ENCODE results near the gene PABPC1L. TPM values are rescaled to one million over a fixed set of nuclear protein-coding genes. Genes with fewer than 3 reads are reported as not detected.

Gene PABPC1L
- total RNA-seq, 1 experiment from 2014 or later: 17.8 TPM

DNA sequence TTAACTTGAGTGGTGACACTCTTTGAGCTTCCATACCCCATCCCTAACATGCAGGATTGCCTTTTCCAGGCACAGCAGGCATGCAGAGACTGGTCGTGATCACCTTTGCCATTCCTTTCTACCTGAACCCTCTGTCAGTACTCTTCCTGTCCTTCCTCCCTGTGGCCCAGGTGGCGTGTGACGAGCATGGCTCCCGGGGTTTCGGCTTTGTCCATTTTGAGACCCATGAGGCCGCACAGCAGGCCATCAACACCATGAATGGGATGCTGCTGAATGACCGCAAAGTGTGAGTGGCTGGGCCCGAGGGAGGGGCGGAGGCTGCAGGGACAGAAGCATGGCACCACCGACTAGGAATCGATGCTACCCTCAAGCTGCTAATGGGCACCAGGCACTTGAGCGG is 6.7 kb downstream of the PABPC1L start:
- no peak overlapping the region for H3K4me3 ChIP-seq (ENCODE audit: insufficient read depth, low read depth, low read length)
- H3K27me3 ChIP-seq (ENCODE audit: control insufficient read depth, insufficient read depth, low read length): no peaks in the 10 kb centered on the region
- H3K36me3 ChIP-seq (replicated peaks; ENCODE audit: control insufficient read depth, insufficient read depth, low read length): peaks cover 34% of the 10 kb centered on the region
- peak; percentile 43 for DNase-seq

GRCh38 chr20:44917399-44917798 is 7.5 kb downstream of the PABPC1L start:
- H3K27me3 ChIP-seq (ENCODE audit: control insufficient read depth, insufficient read depth, low read length): no peaks in the 10 kb centered on the region
- peaks cover 34% of the 10 kb centered on the region for H3K36me3 ChIP-seq (replicated peaks; ENCODE audit: control insufficient read depth, insufficient read depth, low read length)
- no peak for DNase-seq

GRCh38 chr20:44918342-44918741 is 8.5 kb downstream of the PABPC1L start:
- Histone ChIP-seq H3K4me3 (ENCODE audit: insufficient read depth, low read depth, low read length) (no peak overlapping the region), H3K27me3 (ENCODE audit: control insufficient read depth, insufficient read depth, low read length) (no peaks in the 10 kb centered on the region), H3K36me3 (replicated peaks; ENCODE audit: control insufficient read depth, insufficient read depth, low read length) (peaks cover 30% of the 10 kb centered on the region)
- DNase-seq: no peak

More at GRCh38 chr20:44917399-44917798, 7.5 kb downstream of the PABPC1L start:
- no peak overlapping the region for H3K4me3 ChIP-seq (ENCODE audit: insufficient read depth, low read depth, low read length)

GRCh38 chr20:44918761-44919160 is 8.9 kb downstream of the PABPC1L start:
- Histone ChIP-seq H3K4me3 (ENCODE audit: insufficient read depth, low read depth, low read length) (no peak overlapping the region), H3K36me3 (replicated peaks; ENCODE audit: control insufficient read depth, insufficient read depth, low read length) (peaks cover 29% of the 10 kb centered on the region), H3K27me3 (ENCODE audit: control insufficient read depth, insufficient read depth, low read length) (no peaks in the 10 kb centered on the region)
- no peak for DNase-seq

GRCh38 chr20:44921447-44921846 is 11.6 kb downstream of the PABPC1L start:
- peak; percentile 19 for DNase-seq
- H3K27me3 ChIP-seq (ENCODE audit: control insufficient read depth, insufficient read depth, low read length): no peaks in the 10 kb centered on the region
- peaks cover 29% of the 10 kb centered on the region for H3K36me3 ChIP-seq (replicated peaks; ENCODE audit: control insufficient read depth, insufficient read depth, low read length)
- H3K4me3 ChIP-seq (ENCODE audit: insufficient read depth, low read depth, low read length): no peak overlapping the region

DNA sequence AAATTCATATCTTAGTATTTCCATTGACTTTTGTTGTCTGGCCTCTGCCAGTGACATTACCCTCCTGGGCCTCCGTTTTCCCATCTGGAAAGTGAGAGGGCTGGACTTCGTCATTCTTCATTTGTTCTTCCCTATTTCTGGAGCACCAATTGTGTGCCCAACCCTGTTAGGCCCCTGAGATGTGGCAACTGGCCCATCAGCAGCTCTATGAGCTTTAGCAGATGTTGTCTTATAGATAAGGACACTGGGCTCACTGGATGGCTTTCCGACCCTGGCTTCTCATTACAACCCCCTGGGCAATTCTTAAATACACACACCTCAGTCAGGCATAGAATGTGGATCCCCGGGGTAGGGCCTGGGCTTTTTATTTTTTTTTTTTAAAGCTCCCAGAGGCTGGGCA is 14.7 kb downstream of the PABPC1L start:
- H3K27me3 ChIP-seq (ENCODE audit: control insufficient read depth, insufficient read depth, low read length): no peaks in the 10 kb centered on the region
- H3K4me3 ChIP-seq (ENCODE audit: insufficient read depth, low read depth, low read length): no peak overlapping the region
- DNase-seq: no peak
- H3K36me3 ChIP-seq (replicated peaks; ENCODE audit: control insufficient read depth, insufficient read depth, low read length): peaks cover 24% of the 10 kb centered on the region

GRCh38 chr20:44928595-44928994 is 18.7 kb downstream of the PABPC1L start:
- DNase-seq: no peak
- peaks cover 26% of the 10 kb centered on the region for H3K36me3 ChIP-seq (replicated peaks; ENCODE audit: control insufficient read depth, insufficient read depth, low read length)
- no peaks in the 10 kb centered on the region for H3K27me3 ChIP-seq (ENCODE audit: control insufficient read depth, insufficient read depth, low read length)
- no peak overlapping the region for H3K4me3 ChIP-seq (ENCODE audit: insufficient read depth, low read depth, low read length)

DNA sequence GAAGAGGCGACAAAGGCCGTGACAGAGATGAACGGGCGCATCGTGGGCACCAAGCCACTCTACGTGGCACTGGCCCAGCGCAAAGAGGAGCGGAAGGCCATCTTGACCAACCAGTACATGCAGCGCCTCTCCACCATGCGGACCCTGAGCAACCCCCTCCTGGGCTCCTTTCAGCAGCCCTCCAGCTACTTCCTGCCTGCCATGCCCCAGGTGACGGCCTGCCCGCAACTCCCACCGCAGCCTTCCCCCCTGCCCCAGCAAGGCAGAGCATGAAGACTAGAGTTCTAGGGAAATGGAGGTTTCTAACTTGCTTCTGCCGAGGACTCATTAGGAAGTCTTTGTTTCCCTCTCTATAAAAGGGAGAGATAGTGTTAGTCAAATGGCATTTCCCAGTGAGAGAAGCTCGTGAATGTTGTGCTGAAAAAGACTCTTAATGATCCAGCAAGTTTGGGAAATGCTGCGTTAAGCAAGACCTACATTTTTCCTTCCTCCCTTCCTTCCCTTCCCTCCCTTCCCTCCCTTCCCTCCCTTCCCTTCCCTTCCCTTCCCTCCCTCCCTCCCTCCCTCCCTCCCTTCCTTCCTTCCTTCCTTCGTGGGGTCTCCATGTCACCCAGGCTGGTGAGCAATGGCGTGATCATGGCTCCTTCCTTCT is 20.8 kb downstream of the PABPC1L start:
- DNase-seq: peak; percentile 52

GRCh38 chr20:44931911-44932310 is 22.1 kb downstream of the PABPC1L start:
- DNase-seq: no peak
- Histone ChIP-seq H3K36me3 (replicated peaks; ENCODE audit: control insufficient read depth, insufficient read depth, low read length) (peaks cover 23% of the 10 kb centered on the region), H3K27me3 (ENCODE audit: control insufficient read depth, insufficient read depth, low read length) (no peaks in the 10 kb centered on the region), H3K4me3 (ENCODE audit: insufficient read depth, low read depth, low read length) (no peak overlapping the region)

More for the DNA sequence above, 20.8 kb downstream of the PABPC1L start:
- Histone ChIP-seq H3K27me3 (ENCODE audit: control insufficient read depth, insufficient read depth, low read length) (no peaks in the 10 kb centered on the region), H3K36me3 (replicated peaks; ENCODE audit: control insufficient read depth, insufficient read depth, low read length) (peaks cover 18% of the 10 kb centered on the region), H3K4me3 (ENCODE audit: insufficient read depth, low read depth, low read length) (no peak overlapping the region)

DNA sequence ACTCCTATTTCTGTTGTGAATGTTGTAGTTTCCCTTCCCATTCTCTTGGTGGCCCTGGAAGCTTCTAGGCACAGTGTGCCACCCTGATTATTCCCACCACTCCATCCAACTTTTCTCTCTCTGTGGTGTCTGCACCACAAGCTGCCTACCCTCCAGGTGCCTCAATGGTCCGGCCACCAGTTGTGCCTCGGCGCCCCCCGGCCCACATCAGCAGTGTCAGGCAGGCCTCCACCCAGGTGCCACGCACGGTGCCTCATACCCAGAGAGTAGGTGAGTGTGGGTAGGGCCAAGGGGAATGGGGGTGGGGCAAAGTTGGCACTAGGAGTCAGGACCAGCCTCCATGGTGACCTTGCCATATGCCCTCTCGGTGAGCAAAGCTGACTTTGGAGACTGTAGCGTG is 23.1 kb downstream of the PABPC1L start:
- no peak for DNase-seq
- no peak overlapping the region for H3K4me3 ChIP-seq (ENCODE audit: insufficient read depth, low read depth, low read length)
- no peaks in the 10 kb centered on the region for H3K27me3 ChIP-seq (ENCODE audit: control insufficient read depth, insufficient read depth, low read length)
- H3K36me3 ChIP-seq (replicated peaks; ENCODE audit: control insufficient read depth, insufficient read depth, low read length): peaks cover 26% of the 10 kb centered on the region

- Histone ChIP-seq H3K27me3 (ENCODE audit: control insufficient read depth, insufficient read depth, low read length) (no peaks in the 10 kb centered on the region), H3K4me3 (ENCODE audit: insufficient read depth, low read depth, low read length) (no peak overlapping the region), H3K36me3 (replicated peaks; ENCODE audit: control insufficient read depth, insufficient read depth, low read length) (peaks cover 29% of the 10 kb centered on the region)
- DNase-seq: no peak
Observed at GRCh38 chr20:44936510-44936909, 26.6 kb downstream of the PABPC1L start.

- Histone ChIP-seq H3K36me3 (replicated peaks; ENCODE audit: control insufficient read depth, insufficient read depth, low read length) (peaks cover 29% of the 10 kb centered on the region), H3K27me3 (ENCODE audit: control insufficient read depth, insufficient read depth, low read length) (no peaks in the 10 kb centered on the region), H3K4me3 (ENCODE audit: insufficient read depth, low read depth, low read length) (no peak overlapping the region)
- no peak for DNase-seq
Observed at GRCh38 chr20:44938637-44939036, 28.8 kb downstream of the PABPC1L start.

DNA sequence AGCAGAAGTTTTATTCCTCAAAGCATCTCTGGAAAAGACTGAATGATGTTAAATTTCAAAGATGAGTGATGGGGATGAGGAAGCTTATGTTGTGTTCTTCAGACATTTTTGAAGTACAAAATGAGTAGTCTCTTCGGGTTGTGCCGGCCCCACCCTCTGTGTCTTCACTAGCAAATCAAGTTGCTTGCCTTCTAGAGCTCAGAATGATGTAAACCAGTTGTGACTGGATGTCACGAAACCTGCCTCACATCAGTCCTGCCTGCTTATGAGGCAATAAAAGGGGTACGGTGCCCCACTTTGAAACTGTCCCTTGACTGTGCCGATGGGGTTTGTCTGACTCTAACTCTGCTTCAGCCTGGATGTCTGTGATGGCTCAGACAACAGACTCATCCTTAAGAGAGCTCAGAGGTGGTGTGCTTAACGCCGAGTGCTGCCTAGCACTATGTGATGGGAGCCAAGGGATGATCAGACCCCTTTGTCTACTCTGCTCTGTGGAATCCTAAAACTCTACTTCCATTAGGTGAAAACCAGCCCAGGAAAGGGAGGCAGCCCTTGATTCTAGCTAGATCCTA is 31.3 kb downstream of the PABPC1L start:
- peaks cover 29% of the 10 kb centered on the region for H3K36me3 ChIP-seq (replicated peaks; ENCODE audit: control insufficient read depth, insufficient read depth, low read length)
- no peak overlapping the region for H3K4me3 ChIP-seq (ENCODE audit: insufficient read depth, low read depth, low read length)
- DNase-seq: no peak
- H3K27me3 ChIP-seq (ENCODE audit: control insufficient read depth, insufficient read depth, low read length): no peaks in the 10 kb centered on the region

GRCh38 chr20:44942264-44942973 is 32.6 kb downstream of the PABPC1L start:
- Histone ChIP-seq H3K4me3 (ENCODE audit: insufficient read depth, low read depth, low read length) (no peak overlapping the region), H3K36me3 (replicated peaks; ENCODE audit: control insufficient read depth, insufficient read depth, low read length) (peaks cover 25% of the 10 kb centered on the region), H3K27me3 (ENCODE audit: control insufficient read depth, insufficient read depth, low read length) (no peaks in the 10 kb centered on the region)
- DNase-seq: no peak

- Histone ChIP-seq H3K36me3 (replicated peaks; ENCODE audit: control insufficient read depth, insufficient read depth, low read length) (peaks cover 31% of the 10 kb centered on the region), H3K27me3 (ENCODE audit: control insufficient read depth, insufficient read depth, low read length) (no peaks in the 10 kb centered on the region), H3K4me3 (ENCODE audit: insufficient read depth, low read depth, low read length) (no peak overlapping the region)
- DNase-seq: no peak
Observed at GRCh38 chr20:44943828-44944227, 34.0 kb downstream of the PABPC1L start.

All from H7 (cell line).